ENCODE data around the gene SOWAHB.

Gene SOWAHB, protein sequence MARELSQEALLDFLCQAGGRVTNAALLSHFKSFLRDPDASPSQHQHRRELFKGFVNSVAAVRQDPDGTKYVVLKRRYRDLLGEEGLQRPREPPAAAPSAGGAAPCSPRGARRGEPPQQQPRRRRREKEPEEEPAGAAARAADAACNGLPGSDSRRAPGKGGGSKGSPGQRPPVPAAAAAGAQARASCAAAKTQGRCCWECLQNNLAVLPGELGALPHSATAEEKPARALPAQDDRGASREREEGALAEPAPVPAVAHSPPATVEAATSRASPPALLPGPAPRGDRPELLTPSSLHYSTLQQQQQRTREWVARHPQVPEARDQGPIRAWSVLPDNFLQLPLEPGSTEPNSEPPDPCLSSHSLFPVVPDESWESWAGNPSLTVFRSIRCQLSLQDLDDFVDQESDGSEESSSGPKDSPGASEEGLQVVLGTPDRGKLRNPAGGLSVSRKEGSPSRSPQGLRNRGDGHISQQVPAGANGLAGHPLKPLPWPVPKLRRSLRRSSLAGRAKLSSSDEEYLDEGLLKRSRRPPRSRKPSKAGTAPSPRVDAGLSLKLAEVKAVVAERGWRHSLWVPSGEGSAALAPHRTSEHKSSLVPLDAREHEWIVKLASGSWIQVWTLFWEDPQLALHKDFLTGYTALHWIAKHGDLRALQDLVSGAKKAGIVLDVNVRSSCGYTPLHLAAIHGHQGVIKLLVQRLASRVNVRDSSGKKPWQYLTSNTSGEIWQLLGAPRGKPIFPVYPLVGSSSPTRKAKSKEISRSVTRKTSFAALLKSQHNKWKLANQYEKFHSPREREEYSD

DNA sequence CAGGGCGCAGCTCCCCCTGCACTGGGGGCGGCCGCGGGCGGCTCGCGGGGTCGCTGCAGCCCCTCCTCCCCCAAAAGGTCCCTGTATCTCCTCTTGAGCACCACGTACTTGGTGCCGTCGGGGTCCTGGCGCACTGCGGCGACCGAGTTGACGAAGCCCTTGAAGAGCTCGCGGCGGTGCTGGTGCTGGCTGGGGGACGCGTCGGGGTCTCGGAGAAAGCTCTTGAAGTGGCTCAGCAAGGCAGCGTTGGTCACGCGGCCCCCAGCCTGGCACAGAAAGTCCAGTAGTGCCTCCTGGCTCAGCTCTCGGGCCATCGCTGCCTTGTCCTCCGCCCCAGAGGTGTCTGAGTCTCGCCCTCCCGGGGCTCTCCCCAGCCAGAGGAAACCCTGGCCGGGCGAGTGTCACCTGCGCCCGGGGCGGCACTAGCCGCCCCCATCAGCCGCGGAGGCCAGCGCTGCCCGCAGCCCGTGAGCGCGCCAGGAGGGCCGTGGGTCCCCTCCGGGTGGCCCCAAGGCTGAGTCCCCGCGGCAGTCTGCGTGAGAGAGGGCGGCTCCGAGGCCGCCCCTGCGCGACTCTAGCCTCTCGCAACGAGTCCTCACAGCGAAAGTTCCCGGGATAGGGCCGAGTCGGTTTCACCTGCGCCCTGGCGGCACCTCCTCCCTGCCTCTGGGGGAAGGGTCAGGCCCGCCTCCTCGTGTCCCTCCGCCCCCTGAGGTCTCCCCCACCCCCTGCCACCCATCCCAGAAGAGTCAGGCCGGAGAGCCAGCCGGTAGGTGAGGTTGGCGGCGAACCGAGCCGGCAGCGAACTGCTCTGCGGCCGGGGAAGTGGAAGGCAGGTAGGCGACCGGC, at the start of gene SOWAHB:
Gene SOWAHB, minus strand, starts transcription at position 609 of the 849 bp plus-strand sequence. Its CDS starts 295 bp downstream, at position 314.
- no peak for DNase-seq

DNA sequence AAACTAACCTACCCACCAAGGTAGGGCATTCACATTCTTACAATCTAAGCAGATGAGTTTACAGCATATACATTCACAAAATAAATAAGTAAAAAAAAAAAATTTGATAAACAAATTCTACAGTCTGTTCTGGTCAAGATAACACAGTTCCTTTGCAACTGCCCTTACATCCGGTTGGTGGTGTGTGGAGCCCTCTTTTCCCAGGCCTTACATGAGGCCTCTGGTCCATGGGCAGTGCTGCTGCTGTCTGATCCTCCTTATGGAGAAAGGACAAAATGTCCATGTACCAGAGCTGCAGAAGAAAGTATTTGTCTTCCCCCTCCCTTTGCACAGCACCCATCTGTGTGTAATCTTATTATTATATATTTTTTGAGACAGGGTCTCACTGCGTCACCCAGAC, 49.4 kb upstream of the SOWAHB start:
- DNase-seq, result no peak

DNA sequence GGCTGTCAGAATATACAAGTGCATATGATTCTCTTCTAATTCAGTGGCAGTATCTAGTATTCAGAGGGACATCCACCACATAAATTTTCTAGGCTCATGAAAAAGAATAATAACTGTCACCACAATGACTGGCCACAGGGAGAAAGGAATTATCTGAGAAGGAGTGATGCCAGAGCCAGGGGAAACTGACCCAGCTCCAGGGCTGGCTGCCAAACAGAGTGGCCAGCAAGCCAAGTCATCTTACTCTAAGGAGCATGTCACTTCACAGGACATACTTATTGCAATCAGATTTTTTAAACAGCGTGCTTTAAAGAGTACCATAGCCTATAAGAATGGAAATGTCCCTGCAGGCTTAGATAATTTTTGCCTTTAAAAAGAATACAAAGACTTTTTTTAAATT, 45.8 kb upstream of the SOWAHB start:
- DNase-seq, result no peak

DNA sequence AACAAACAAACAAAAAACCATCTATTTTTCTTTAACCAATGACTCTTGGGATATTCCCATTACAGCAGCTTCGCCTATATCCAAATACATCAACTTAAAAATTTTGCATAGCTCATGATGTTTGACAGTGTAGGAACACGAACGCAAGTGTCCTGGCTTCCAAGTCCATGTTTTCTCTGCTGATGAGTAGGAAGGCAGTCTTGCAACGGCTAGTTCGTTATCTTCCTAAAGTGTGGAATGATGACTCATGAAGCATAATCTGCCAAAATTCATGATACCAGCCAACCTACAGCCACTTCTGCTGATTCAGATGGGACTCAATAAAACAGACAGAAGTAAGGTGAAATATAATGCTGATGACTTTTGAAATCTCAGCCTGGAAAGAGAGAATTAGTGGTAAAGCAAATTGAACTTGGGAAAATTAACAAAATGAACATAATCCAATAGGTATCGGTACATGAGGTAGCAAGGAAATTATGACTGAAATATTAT, 45.2 kb upstream of the SOWAHB start:
- DNase-seq, result no peak

DNA sequence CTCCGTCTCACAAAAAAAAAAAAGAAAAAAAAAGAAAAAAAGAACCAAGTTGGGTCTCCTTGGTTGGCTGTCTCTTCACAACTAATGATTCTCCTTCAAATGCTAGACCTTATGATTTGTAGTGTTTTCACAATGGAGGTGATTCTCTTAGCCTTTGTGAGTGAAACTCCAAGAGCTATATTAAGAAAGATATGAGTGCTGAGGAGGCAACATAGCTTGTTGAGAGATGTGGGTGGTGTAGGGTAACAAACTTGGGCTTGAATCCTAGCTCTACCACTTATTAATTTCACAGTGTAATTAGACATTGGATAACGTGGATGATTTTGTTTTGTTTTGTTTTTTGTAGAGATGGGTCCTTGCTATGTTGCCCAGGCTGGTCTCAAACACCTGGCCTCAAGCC, 41.2 kb upstream of the SOWAHB start:
- no peak for DNase-seq

DNA sequence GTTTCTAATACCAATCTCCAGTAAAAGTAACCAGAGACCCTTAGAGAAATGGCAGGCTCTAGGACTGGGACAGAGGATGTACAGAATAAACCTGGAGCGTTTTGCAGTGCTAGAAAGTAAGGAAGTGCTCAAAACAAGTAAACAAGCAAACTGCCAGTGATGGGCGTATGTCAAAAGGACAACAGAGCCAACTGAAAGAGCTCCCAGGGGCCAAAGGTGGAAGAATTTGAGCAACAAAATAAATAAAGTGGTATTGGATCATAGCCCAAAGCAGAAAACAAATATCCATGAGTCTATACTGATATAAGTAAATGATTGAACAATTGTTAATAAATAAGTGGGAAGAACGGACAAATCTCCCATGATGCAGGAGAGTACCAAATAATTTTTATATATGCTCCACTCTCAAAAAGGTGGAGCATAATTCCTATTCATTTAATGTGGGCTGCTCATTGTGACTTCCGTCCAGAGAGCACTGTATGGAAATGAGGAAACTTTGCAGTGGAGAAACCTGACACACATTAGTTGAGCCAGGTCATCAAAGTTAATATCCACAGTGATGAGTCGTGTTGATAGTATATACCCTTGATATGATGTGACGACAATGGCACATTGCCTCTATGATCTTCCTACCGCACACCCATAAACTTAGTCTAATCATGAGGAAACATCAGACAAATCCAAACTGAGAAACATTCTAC, 33.8 kb upstream of the SOWAHB start:
- DNase-seq, result no peak

DNA sequence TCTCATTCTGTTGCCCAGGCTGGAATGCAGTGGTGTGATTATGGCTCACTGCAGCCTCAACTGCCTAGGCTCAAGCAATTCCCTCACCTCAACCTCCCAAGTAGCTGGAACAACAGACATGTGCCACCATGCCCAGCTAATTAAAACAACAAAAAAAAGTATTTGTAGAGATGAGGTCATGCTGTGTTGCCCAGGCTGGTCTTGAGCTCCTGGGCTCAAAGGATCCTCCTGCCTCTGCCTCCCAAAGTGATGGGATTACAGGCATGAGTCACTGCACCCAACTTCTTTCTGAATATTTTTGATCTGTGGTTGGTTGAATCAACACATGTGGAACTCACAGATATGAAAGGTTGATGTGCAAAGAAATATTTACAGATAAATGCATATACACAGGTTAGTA, 33.1 kb upstream of the SOWAHB start:
- no peak for DNase-seq

DNA sequence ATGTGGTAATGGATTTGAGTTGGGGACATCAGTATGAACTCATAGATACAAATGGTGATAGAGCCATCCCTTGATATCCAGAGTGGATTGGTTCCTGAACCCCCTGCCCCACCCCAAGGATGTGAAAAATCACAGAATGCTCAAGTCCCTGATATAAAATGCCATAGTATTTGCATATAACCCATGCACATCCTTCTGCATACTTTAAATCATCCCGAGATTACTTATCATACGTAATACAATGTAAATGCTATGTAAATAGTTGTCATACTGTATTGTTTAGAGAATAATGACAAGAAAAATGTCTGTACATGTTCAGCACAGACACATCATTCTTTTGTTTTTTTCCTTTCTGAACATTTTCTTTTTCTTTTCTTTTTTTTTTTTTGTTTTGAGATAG, 32.7 kb upstream of the SOWAHB start:
- DNase-seq, result no peak

DNA sequence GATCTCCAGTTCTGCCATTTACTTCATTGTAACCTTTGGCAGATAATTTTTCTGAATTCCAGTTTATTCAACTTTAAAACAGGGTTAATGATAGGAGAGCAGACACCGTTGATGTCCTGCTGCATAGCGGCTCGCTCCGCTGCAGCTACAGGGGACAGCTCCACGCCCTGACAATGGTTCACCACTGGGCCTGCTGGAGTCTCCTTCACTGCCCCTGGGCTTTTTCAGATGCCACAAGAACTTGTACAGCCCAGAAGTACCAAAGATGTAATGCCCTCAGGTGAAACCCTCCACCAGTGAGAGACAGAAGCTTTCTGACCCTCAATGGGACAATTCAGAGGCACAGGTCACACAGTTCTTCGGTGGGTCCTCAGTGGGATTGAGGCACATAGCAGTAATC, 28.9 kb upstream of the SOWAHB start:
- no peak for DNase-seq

DNA sequence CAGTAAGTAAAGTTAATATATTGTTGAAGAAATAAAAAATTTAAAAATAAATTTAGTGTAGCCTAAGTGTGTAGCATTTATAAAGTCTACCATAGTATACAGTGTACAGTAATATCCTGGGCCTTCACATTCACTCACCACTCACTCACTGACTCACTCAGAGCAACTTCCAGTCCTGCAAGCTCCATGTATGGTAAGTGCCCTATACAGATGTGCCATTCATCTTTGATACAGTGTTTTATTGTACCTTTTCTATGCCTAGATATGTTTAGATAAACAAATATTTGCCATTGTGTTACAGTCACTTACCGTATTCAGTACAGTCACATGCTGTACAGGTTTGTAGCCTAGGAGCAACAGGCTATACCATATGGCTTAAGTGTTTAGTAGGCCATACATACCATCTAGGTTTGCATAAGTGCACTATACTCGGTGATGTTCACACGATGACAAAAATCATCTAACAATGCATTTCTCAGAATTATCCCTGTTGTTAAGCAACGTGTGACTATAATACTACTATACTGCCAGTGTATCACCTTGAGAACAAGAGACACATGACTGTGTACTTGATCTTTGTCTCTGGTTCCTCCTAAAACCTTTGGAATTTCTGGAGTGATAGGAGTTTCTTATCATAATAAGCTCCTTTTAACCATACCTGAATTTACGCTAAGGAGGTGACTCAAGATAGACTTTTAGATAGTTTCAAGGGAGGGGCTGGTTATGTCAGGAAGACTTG, 25.8 kb upstream of the SOWAHB start:
- no peak for DNase-seq

DNA sequence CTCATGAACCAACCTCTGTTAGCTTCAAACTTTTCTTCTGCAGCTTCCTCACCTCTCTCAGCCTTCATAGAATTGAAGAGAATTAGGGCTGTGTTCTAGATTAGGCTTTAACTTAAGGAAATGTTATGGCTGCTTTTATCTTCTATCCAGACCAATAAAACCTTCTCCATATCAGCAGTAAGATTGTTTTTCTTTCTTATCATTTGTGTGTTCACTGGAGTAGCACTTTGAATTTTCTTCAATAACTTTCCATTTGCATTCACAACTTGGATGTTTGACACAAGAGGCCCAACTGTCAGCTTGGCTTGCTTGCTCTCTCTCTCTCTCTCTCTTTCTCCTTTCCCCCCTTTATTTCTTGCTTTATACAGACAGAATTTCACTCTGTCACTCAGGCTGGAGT, 22.8 kb upstream of the SOWAHB start:
- DNase-seq, result no peak

DNA sequence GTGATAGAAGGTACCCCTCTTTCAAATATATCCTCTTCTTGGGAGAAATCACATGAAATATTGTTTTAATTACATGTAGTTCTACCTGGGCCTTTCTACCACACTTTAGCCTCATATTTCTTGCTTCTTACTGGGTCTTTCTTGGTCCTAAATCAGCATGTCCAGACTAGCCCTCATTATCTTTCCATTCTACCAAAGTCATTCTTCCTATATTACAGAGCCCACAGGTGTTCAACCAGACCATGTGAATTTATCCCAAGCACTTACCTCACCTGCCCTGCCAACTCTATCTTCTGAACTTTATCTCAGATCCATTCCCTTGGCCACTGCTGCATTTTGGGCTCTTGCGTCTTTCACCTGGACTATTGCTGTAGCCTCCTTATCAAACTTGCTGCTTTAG, 11.8 kb upstream of the SOWAHB start:
- no peak for DNase-seq

DNA sequence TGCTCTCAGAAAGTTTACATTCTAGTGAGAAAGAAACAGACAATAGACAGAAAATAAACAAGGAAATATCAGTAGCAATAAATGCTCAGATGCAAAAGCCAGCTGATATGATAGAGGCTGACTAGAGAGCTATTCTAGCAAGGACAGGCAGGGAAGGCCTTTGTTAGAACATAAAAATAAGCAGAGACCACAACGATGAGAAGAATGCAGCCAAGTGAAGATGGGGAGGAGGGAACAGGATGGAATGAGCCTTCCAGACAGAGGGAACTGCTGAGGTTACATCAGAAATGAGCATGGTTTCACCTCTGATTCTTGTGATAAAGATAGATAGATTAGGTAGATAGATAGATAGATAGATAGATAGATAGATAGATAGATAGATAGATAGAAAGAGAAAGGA, 7.6 kb upstream of the SOWAHB start:
- no peak for DNase-seq

DNA sequence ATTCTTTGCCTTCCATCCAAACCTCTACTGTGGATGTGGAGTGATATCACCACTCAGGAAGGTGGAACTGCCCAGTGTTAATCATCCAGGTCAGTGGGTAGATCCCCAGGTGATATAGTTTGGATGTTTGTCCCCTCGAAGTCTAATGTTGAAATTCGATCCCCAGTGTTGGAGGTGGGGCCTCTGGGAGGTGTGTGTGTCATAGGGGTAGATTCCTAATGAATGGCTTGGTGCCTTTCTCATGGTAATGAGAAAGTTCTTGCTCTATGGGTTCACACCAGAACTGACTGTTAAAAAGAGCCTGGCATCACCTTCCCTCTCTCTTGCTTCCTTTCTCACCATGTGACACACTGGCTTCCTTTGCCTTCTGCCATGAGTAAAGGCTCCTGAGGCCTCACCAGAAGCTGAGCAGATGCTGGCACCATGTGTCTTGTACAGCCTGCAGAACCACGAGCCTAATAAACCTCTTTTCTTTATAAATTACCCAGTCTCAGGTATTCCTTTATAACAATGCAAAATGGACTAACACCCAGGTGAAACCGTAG, 6.8 kb upstream of the SOWAHB start:
- DNase-seq, result no peak

DNA sequence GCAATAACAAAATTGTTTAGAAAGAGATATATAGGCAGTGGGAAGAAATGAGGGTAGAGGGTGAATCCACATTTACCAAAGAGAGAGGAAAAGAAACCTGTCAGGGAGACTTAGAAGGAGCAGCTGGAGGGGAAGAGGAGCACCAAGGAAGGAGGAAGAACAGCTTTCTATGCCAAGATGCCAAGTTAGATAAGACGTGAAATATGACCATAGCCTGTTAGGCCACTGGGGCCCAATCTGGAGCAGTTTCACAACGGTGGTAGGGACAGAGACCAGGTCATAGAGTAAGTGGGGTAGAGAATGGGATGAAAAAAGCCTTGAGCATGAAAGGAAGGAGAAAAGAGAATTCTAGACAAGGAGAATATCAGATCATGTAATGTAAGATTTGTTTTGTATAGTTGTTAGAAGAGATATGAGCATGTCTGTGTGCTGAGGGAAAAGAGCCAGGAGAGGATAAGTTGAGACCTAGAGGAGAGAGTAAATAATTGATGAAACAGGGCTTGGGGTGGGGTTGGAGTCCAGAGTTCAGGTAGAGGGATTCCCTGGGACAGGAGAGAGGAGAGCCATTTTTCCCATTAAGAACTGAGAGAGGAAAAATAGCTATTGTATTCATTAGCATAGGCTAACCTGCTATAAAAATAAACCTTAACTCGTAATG, 4.4 kb upstream of the SOWAHB start:
- no peak for DNase-seq

DNA sequence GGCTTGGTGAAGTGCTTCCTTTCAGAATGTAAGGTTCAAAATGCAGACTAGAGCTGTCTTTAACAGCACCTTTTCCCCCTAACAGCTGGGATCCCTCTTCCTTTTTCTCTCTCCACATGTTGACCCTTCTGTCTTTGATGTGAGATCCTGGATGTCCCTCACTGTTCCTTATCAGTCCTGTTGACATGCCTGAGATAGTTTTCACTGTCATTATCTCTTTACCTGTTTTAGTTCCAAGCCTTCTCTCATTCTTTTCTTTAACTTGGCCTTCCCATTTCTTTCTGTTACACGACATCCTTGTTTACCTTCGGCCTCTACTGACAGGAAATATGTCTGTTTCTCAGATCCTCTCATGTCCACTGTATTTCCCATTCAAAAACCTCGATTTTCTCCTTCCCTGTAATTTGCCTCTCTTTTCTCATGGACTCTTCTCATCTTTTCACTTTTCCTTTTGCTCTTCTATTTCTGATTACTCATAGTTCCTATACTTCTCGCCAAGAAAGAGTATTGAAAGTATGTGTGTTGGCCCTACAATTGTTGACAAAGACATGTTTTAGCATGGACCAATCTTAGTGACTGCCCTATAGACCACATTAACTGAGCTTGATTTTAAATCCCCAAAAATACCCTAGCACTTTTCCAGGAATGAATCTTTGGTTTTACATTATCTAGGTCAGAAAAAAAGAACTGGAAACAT, 1.2 kb upstream of the SOWAHB start:
- no peak for DNase-seq

DNA sequence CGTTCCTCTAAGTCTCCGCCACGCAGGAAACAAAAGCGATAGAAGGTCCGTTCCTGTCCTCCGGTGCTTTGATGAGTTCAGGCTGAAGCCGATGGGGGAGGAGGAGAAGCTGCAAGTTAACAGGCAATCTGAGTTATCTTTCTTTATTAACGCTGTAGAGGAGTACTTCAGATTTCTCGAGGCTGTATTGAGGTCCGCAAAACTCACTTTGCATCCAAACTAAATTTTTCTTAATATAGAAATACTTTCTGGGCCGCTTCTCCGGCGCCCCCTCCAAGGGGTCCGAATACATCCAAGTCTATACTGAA, 395 bp upstream of the SOWAHB start:
- DNase-seq, result no peak

DNA sequence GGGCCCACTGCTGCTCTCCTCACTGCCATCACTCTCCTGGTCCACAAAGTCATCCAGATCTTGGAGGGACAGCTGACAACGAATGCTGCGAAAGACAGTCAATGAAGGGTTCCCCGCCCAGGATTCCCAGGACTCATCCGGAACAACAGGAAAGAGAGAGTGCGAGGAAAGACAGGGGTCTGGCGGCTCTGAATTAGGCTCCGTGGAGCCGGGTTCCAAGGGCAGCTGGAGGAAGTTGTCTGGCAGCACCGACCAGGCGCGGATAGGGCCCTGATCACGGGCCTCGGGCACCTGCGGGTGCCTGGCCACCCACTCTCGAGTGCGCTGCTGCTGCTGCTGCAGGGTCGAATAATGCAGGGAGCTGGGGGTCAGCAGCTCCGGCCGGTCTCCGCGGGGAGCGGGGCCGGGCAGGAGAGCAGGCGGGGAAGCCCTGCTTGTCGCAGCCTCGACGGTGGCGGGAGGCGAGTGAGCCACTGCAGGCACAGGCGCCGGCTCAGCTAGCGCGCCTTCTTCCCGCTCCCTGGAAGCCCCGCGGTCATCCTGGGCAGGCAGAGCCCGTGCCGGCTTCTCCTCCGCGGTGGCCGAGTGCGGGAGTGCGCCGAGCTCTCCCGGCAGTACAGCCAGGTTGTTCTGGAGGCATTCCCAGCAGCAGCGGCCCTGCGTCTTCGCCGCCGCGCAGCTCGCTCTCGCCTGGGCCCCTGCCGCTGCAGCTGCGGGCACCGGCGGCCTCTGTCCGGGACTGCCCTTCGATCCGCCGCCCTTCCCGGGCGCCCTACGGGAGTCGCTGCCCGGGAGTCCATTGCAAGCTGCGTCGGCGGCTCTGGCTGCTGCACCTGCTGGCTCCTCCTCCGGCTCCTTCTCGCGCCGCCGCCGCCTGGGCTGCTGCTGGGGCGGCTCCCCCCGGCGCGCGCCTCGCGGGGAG, 1.1 kb downstream of the SOWAHB start:
- no peak for DNase-seq

DNA sequence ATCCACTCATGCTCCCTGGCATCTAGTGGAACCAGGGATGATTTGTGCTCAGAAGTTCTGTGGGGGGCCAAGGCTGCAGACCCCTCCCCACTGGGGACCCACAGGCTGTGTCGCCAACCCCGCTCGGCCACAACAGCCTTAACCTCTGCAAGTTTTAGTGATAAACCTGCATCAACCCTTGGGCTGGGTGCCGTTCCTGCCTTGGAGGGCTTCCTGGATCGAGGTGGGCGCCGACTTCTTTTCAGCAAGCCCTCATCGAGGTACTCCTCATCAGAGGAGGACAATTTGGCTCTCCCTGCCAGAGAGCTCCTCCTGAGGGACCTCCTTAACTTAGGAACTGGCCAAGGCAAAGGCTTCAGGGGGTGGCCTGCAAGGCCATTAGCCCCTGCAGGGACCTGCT, 1.9 kb downstream of the SOWAHB start:
- DNase-seq, result no peak
